GM20431 (cell line): ENCODE measurements around the gene FOXF1.

ENCODE experiments used
- in situ Hi-C: fragments of 300-500 bp; cut with MseI, MboI; formaldehyde crosslinking; loops from one replicate; pipeline ENCODE4 v1.15.0; 2020; ENCODE audit warnings: low sequenced_read_pairs; ENCODE audit not compliant: unreplicated experiment

Gene FOXF1

GRCh38 chr16:86527366-86527765, 17.0 kb downstream of the FOXF1 start:
- in situ Hi-C loops = loop anchor here (10.0 kb wide), 1 partner anchor 453 kb away; no protein-coding TSS in a partner anchor

GRCh38 chr16:86528061-86528929, 18.0 kb downstream of the FOXF1 start:
- in situ Hi-C loops = loop anchor here (10.0 kb wide), 1 partner anchor 453 kb away; no protein-coding TSS in a partner anchor

GRCh38 chr16:86529160-86529559, 18.8 kb downstream of the FOXF1 start:
- in situ Hi-C loops = loop anchor here (10.0 kb wide), 1 partner anchor 454 kb away; no protein-coding TSS in a partner anchor

- in situ Hi-C loops = no loop called here
Observed at GRCh38 chr16:86530251-86531190, 20.2 kb downstream of the FOXF1 start.

GRCh38 chr16:86531191-86531545, 20.8 kb downstream of the FOXF1 start:
- in situ Hi-C loops = no loop called here

- in situ Hi-C loops = no loop called here
Observed at GRCh38 chr16:86531641-86532525, 21.6 kb downstream of the FOXF1 start.

- in situ Hi-C loops = no loop called here
Observed at GRCh38 chr16:86532526-86532815, 22.1 kb downstream of the FOXF1 start.

GRCh38 chr16:86533076-86533475, 22.7 kb downstream of the FOXF1 start:
- in situ Hi-C loops = no loop called here

- in situ Hi-C loops = no loop called here
Observed at GRCh38 chr16:86533767-86534351, 23.5 kb downstream of the FOXF1 start.

GRCh38 chr16:86534779-86535615, 24.7 kb downstream of the FOXF1 start:
- in situ Hi-C loops = no loop called here

- in situ Hi-C loops = no loop called here
Observed at GRCh38 chr16:86536621-86537020, 26.3 kb downstream of the FOXF1 start.

- in situ Hi-C loops = no loop called here
Observed at GRCh38 chr16:86537486-86537885, 27.2 kb downstream of the FOXF1 start.

- in situ Hi-C loops = no loop called here
Observed at GRCh38 chr16:86538196-86538780, 28.0 kb downstream of the FOXF1 start.

- in situ Hi-C loops = no loop called here
Observed at GRCh38 chr16:86540894-86541293, 30.6 kb downstream of the FOXF1 start.

GRCh38 chr16:86541560-86541959, 31.2 kb downstream of the FOXF1 start:
- in situ Hi-C loops = no loop called here

GRCh38 chr16:86542756-86543750, 32.7 kb downstream of the FOXF1 start:
- in situ Hi-C loops = no loop called here

- in situ Hi-C loops = no loop called here
Observed at GRCh38 chr16:86545481-86545880, 35.2 kb downstream of the FOXF1 start.
